ENCODE data around the gene MACROD2.

GRCh38 chr20:14470231-14470899 is 475.0 kb downstream of the MACROD2 start:
- TF ChIP-seq POLR2AphosphoS5 (IDR thresholded peaks at IDR 0.05) = no peak
- no peak for TF ChIP-seq CTCF (IDR thresholded peaks at IDR 0.05)
- TF ChIP-seq EP300 (IDR thresholded peaks at IDR 0.05) = no peak
- TF ChIP-seq POLR2A (IDR thresholded peaks at IDR 0.05) = no peak

Measured in suprapubic skin (tissue), 4 donors.